CD4-positive, alpha-beta T cell (primary cell): ENCODE measurements around the gene ARAP3. TPM values are rescaled to one million over a fixed set of nuclear protein-coding genes. Genes with fewer than 3 reads are reported as not detected.

Experiments used
- ATAC-seq: fragments of 200-7000 bp; cut with Tn5 transposase; one replicate; pipeline ENCODE4 v1.10.0; 2022; ENCODE audit warnings: mild to moderate bottlenecking; ENCODE audit not compliant: poor library complexity
- CTCF ChIA-PET: fragments of 350-600 bp; sonication (Branson Sonifier 250); formaldehyde crosslinking; loops from one replicate; lab custom pipeline; 2021; ENCODE audit warnings: antibody characterized with exemption, inconsistent platforms; lab: Charles Lee
- POLR2A ChIA-PET: fragments of 350-600 bp; sonication (Branson Sonifier 250); formaldehyde crosslinking; loops from one replicate; lab custom pipeline; 2021; ENCODE audit warnings: antibody characterized with exemption, inconsistent platforms; lab: Charles Lee
- DNase-seq, 14 experiments: peaks; one replicate each; pipeline ENCODE4 v3.0.0-alpha.2; 2013 to 2020; ENCODE audit warnings: mixed read lengths in 2 of 14
- H3K27ac ChIP-seq, 2 donors: one replicate each; pipeline versions ENCODE4 v1.5.1 to v1.7.0; 2013; ENCODE audit warnings: low read length in 2 of 2, low read depth in 1 of 2, mild to moderate bottlenecking in 1 of 2
- H3K27me3 ChIP-seq, 2 experiments: 1 replicate in 1 of 2; 2 replicates in 1 of 2; pipeline versions ENCODE4 v1.6.1 to v1.7.0; 2013; ENCODE audit warnings: low read length in 2 of 2, control low read depth in 1 of 2, mild to moderate bottlenecking in 1 of 2, moderate library complexity in 1 of 2; ENCODE audit not compliant: insufficient read depth in 2 of 2, control insufficient read depth in 1 of 2
- H3K36me3 ChIP-seq: one replicate; pipeline ENCODE4 v1.6.1; 2013; ENCODE audit warnings: low read length, control low read depth; ENCODE audit not compliant: insufficient read depth
- H3K4me1 ChIP-seq: one replicate; pipeline ENCODE4 v1.6.1; 2013; ENCODE audit warnings: low read length, control low read depth; ENCODE audit not compliant: insufficient read depth
- H3K4me3 ChIP-seq: one replicate; pipeline ENCODE4 v1.5.1; 2013; ENCODE audit warnings: mild to moderate bottlenecking, low read length, moderate library complexity
- H3K9me3 ChIP-seq, 2 experiments: 1 replicate in 1 of 2; 2 replicates in 1 of 2; pipeline versions ENCODE4 v1.6.1 to v1.7.0; 2013; ENCODE audit warnings: low read length in 2 of 2, mild to moderate bottlenecking in 2 of 2, control low read depth in 1 of 2, moderate library complexity in 1 of 2; ENCODE audit not compliant: control insufficient read depth in 1 of 2, insufficient read depth in 1 of 2
- H3K27ac Mint-ChIP-seq: one replicate; pipeline ENCODE4 v1.8.0; 2020; ENCODE audit warnings: mixed read lengths
- H3K27me3 Mint-ChIP-seq: one replicate; pipeline ENCODE4 v1.8.0; 2021; ENCODE audit warnings: mixed read lengths
- H3K36me3 Mint-ChIP-seq: one replicate; pipeline ENCODE4 v1.8.0; 2021; ENCODE audit warnings: low read depth, mixed read lengths
- H3K4me1 Mint-ChIP-seq: one replicate; pipeline ENCODE4 v1.8.0; 2021; ENCODE audit warnings: low read depth, mixed read lengths
- H3K4me3 Mint-ChIP-seq: one replicate; pipeline ENCODE4 v1.8.0; 2020; ENCODE audit warnings: mild to moderate bottlenecking, mixed read lengths
- H3K9me3 Mint-ChIP-seq: one replicate; pipeline ENCODE4 v1.8.0; 2020; ENCODE audit warnings: mixed read lengths
- CTCF ChIP-seq: fragments of 200-600 bp; IDR thresholded peaks from one replicate; pipeline ENCODE4 v1.8.0; 2022; ENCODE audit warnings: antibody characterized with exemption, mild to moderate bottlenecking
- intact Hi-C, 2 experiments: fragments of 100-400 bp; cut with DNase I in 1 of 2; cut with micrococcal nuclease in 1 of 2; formaldehyde crosslinking; loops; one replicate each; pipeline versions ENCODE4 v1.15.1 to v1.9.0; 2023 to 2025; cut with DNase I, micrococcal nuclease
- total RNA-seq, 174 experiments: library from RNA in 2 of 174; stranded (reverse) in 2 of 174; gene quantifications; one replicate each; pipeline ENCODE4 v1.2.3 and lab custom pipeline; 2021 to 2026

Gene ARAP3
- total RNA-seq, 2 experiments from 2014 or later, result 0.30 to 0.31 TPM

- H3K9me3 ChIP-seq, result no peaks in the 10 kb centered on the region
- ATAC-seq (no peak), DNase-seq (no peak)
- intact Hi-C loops, result no loop called here
- peaks cover 28% of the 10 kb centered on the region for H3K4me1 ChIP-seq
- H3K27me3 ChIP-seq, result no peaks in the 10 kb centered on the region
- no peak overlapping the region for H3K27ac ChIP-seq
- no peak for TF ChIP-seq CTCF
- Mint-ChIP-seq H3K27me3 (no peaks in the 10 kb centered on the region), H3K9me3 (no peaks in the 10 kb centered on the region), H3K27ac (no peak overlapping the region), H3K4me1 (peaks cover 34% of the 10 kb centered on the region), H3K4me3 (no peak overlapping the region), H3K36me3 (peaks cover 45% of the 10 kb centered on the region)
- peaks cover 49% of the 10 kb centered on the region for H3K36me3 ChIP-seq
- ChIA-PET CTCF (no interaction called here), POLR2A (interaction anchor here (3.0 kb wide), 1 partner anchor 10 kb away, joined by 16 read pairs; the partner anchor contains the start of genes HDAC3 and RELL2)
- no peak overlapping the region for H3K4me3 ChIP-seq
Measured at GRCh38 chr5:141647851-141648250, 34.2 kb downstream of the ARAP3 start.

GRCh38 chr5:141647242-141647641 lies 34.8 kb downstream of the ARAP3 start:
- no peak overlapping the region for H3K4me3 ChIP-seq
- no peak for ATAC-seq
- DNase-seq, result no peak
- H3K27ac ChIP-seq, result no peak overlapping the region
- Mint-ChIP-seq H3K27ac (no peak overlapping the region), H3K4me3 (no peak overlapping the region), H3K9me3 (no peaks in the 10 kb centered on the region), H3K27me3 (no peaks in the 10 kb centered on the region), H3K36me3 (peaks cover 49% of the 10 kb centered on the region), H3K4me1 (peaks cover 29% of the 10 kb centered on the region)
- ChIA-PET POLR2A (interaction anchor here (3.0 kb wide), 1 partner anchor 10 kb away, joined by 16 read pairs; the partner anchor contains the start of genes HDAC3 and RELL2), CTCF (interaction anchor here (1.0 kb wide), 1 partner anchor 10 kb away, joined by 4 read pairs; the partner anchor contains the start of genes HDAC3 and RELL2)
- H3K27me3 ChIP-seq, result no peaks in the 10 kb centered on the region
- H3K4me1 ChIP-seq, result peaks cover 27% of the 10 kb centered on the region
- no peak for TF ChIP-seq CTCF
- no peaks in the 10 kb centered on the region for H3K9me3 ChIP-seq
- intact Hi-C loops, result no loop called here
- peaks cover 53% of the 10 kb centered on the region for H3K36me3 ChIP-seq

- Mint-ChIP-seq H3K4me3 (no peak overlapping the region), H3K9me3 (no peaks in the 10 kb centered on the region), H3K27me3 (no peaks in the 10 kb centered on the region), H3K36me3 (peaks cover 59% of the 10 kb centered on the region), H3K4me1 (peaks cover 21% of the 10 kb centered on the region), H3K27ac (no peak overlapping the region)
- CTCF ChIA-PET, result no interaction called here
- H3K4me3 ChIP-seq, result no peak overlapping the region
- peaks cover 60% of the 10 kb centered on the region for H3K36me3 ChIP-seq
- no peak for TF ChIP-seq CTCF
- intact Hi-C loops, result no loop called here
- no peaks in the 10 kb centered on the region for H3K27me3 ChIP-seq
- no peak for DNase-seq
- H3K27ac ChIP-seq, result no peak overlapping the region
- no peaks in the 10 kb centered on the region for H3K9me3 ChIP-seq
- H3K4me1 ChIP-seq, result peaks cover 17% of the 10 kb centered on the region
- no peak for ATAC-seq
- POLR2A ChIA-PET, result interaction anchor here (0.8 kb wide), 1 partner anchor 9 kb away, joined by 3 read pairs; the partner anchor contains the start of genes HDAC3 and RELL2
Measured at GRCh38 chr5:141646026-141646425, 36.0 kb downstream of the ARAP3 start.
